ENCODE results near the gene ASAP2. TPM values are rescaled to one million over a fixed set of nuclear protein-coding genes. Genes with fewer than 3 reads are reported as not detected.

ASAP2 gene
- total RNA-seq, 2 experiments from 2014 or later: 0.16 TPM; not detected in 1

- no peak overlapping the region for H3K27ac Mint-ChIP-seq
- H3K4me3 ChIP-seq (ENCODE audit: low read length): no peak overlapping the region
- no peaks in the 10 kb centered on the region for H3K4me1 ChIP-seq (ENCODE audit: insufficient read depth, low read length)
- peaks cover 4% of the 10 kb centered on the region for H3K9me3 Mint-ChIP-seq
- ATAC-seq (ENCODE audit: poor library complexity) (no peak), DNase-seq (no peak)
- H3K4me1 Mint-ChIP-seq (ENCODE audit: low read depth): no peaks in the 10 kb centered on the region
- H3K27me3 Mint-ChIP-seq: peaks cover 7% of the 10 kb centered on the region
- TF ChIP-seq, protein P1, sequence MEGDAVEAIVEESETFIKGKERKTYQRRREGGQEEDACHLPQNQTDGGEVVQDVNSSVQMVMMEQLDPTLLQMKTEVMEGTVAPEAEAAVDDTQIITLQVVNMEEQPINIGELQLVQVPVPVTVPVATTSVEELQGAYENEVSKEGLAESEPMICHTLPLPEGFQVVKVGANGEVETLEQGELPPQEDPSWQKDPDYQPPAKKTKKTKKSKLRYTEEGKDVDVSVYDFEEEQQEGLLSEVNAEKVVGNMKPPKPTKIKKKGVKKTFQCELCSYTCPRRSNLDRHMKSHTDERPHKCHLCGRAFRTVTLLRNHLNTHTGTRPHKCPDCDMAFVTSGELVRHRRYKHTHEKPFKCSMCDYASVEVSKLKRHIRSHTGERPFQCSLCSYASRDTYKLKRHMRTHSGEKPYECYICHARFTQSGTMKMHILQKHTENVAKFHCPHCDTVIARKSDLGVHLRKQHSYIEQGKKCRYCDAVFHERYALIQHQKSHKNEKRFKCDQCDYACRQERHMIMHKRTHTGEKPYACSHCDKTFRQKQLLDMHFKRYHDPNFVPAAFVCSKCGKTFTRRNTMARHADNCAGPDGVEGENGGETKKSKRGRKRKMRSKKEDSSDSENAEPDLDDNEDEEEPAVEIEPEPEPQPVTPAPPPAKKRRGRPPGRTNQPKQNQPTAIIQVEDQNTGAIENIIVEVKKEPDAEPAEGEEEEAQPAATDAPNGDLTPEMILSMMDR (IDR thresholded peaks at IDR 0.05): no peak
- H3K4me3 Mint-ChIP-seq: no peak overlapping the region
- H3K36me3 Mint-ChIP-seq (ENCODE audit: low read depth): no peaks in the 10 kb centered on the region
- no peaks in the 10 kb centered on the region for H3K27me3 ChIP-seq (ENCODE audit: control insufficient read depth in 1 of 2, insufficient read depth in 2 of 2, low read length in 2 of 2)
- no peaks in the 10 kb centered on the region for H3K9me3 ChIP-seq (ENCODE audit: control insufficient read depth in 1 of 2, insufficient read depth in 1 of 2, low read length in 2 of 2)
- ChIA-PET CTCF (no interaction called here), POLR2A (no interaction called here)
- no peak overlapping the region for H3K27ac ChIP-seq (ENCODE audit: low read depth in 1 of 2, low read length in 2 of 2)
- intact Hi-C loops (cut with DNase I, micrococcal nuclease): no loop called here
- no peaks in the 10 kb centered on the region for H3K36me3 ChIP-seq (ENCODE audit: insufficient read depth, low read length)
Observed at GRCh38 chr2:9269695-9270360, 63.2 kb downstream of the ASAP2 start.

DNA sequence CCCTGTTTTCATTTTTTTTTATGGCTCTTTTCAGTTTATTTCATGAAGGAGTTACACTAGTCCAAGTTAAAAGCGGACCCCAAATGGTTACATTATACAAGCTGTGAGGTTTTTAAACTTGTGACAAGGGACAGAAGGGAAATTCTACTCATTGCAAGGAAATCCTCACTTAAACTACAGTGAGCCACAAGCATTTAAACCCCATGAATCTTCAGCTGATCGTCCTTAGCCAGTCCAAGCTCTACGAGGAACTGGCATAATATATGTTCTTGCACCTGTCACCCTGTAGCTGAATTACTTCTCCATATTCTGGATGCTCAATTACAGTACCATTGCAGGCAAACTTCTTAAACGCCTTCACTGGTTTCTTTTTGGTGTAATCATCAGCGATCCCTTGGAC is 64.5 kb downstream of the ASAP2 start:
- Mint-ChIP-seq H3K36me3 (ENCODE audit: low read depth) (no peaks in the 10 kb centered on the region), H3K27ac (no peak overlapping the region), H3K27me3 (peaks cover 7% of the 10 kb centered on the region), H3K4me1 (ENCODE audit: low read depth) (no peaks in the 10 kb centered on the region), H3K4me3 (no peak overlapping the region), H3K9me3 (peaks cover 4% of the 10 kb centered on the region)
- Histone ChIP-seq H3K36me3 (ENCODE audit: insufficient read depth, low read length) (no peaks in the 10 kb centered on the region), H3K4me3 (ENCODE audit: low read length) (no peak overlapping the region), H3K9me3 (ENCODE audit: control insufficient read depth in 1 of 2, insufficient read depth in 1 of 2, low read length in 2 of 2) (no peaks in the 10 kb centered on the region), H3K4me1 (ENCODE audit: insufficient read depth, low read length) (no peaks in the 10 kb centered on the region), H3K27ac (ENCODE audit: low read depth in 1 of 2, low read length in 2 of 2) (no peak overlapping the region), H3K27me3 (ENCODE audit: control insufficient read depth in 1 of 2, insufficient read depth in 2 of 2, low read length in 2 of 2) (peaks cover 0 to 3% of the 10 kb centered on the region in 2 experiments)
- ChIA-PET CTCF (no interaction called here), POLR2A (no interaction called here)
- ATAC-seq (ENCODE audit: poor library complexity) (no peak), DNase-seq (no peak)
- intact Hi-C loops (cut with DNase I, micrococcal nuclease): no loop called here
- TF ChIP-seq, protein P1 (IDR thresholded peaks at IDR 0.05): no peak

- H3K27ac Mint-ChIP-seq: no peak overlapping the region
- no peaks in the 10 kb centered on the region for H3K9me3 ChIP-seq (ENCODE audit: control insufficient read depth in 1 of 2, insufficient read depth in 1 of 2, low read length in 2 of 2)
- no peaks in the 10 kb centered on the region for H3K36me3 ChIP-seq (ENCODE audit: insufficient read depth, low read length)
- ChIA-PET POLR2A (no interaction called here), CTCF (no interaction called here)
- DNase-seq (no peak), ATAC-seq (ENCODE audit: poor library complexity) (no peak)
- H3K36me3 Mint-ChIP-seq (ENCODE audit: low read depth): no peaks in the 10 kb centered on the region
- no peak overlapping the region for H3K27ac ChIP-seq (ENCODE audit: low read depth in 1 of 2, low read length in 2 of 2)
- no peaks in the 10 kb centered on the region for H3K4me1 ChIP-seq (ENCODE audit: insufficient read depth, low read length)
- intact Hi-C loops (cut with DNase I, micrococcal nuclease): no loop called here
- peaks cover 0 to 3% of the 10 kb centered on the region in 2 experiments for H3K27me3 ChIP-seq (ENCODE audit: control insufficient read depth in 1 of 2, insufficient read depth in 2 of 2, low read length in 2 of 2)
- TF ChIP-seq, protein P1 (IDR thresholded peaks at IDR 0.05): no peak
- H3K4me1 Mint-ChIP-seq (ENCODE audit: low read depth): no peaks in the 10 kb centered on the region
- H3K27me3 Mint-ChIP-seq: peaks cover 8% of the 10 kb centered on the region
- H3K4me3 Mint-ChIP-seq: no peak overlapping the region
- H3K4me3 ChIP-seq (ENCODE audit: low read length): no peak overlapping the region
- peaks cover 4% of the 10 kb centered on the region for H3K9me3 Mint-ChIP-seq
Observed at GRCh38 chr2:9271691-9272090, 65.1 kb downstream of the ASAP2 start.
